B cell (primary cell): ENCODE data around the gene OTUD6A. TPM values are rescaled to one million over a fixed set of nuclear protein-coding genes. Genes with fewer than 3 reads are reported as not detected.

Experiments used
- ATAC-seq: fragments of 200-7000 bp; cut with Tn5 transposase; one replicate; pipeline ENCODE4 v1.10.0; 2021; ENCODE audit warnings: low read depth, mild to moderate bottlenecking, moderate number of reproducible peaks, moderate library complexity
- CTCF ChIA-PET: fragments of 350-600 bp; sonication (Branson Sonifier 250); formaldehyde crosslinking; loops from one replicate; lab custom pipeline; 2021; ENCODE audit warnings: antibody characterized with exemption, inconsistent platforms; lab: Charles Lee
- POLR2A ChIA-PET: fragments of 350-600 bp; sonication (Branson Sonifier 250); formaldehyde crosslinking; loops from one replicate; lab custom pipeline; 2021; ENCODE audit warnings: antibody characterized with exemption; lab: Charles Lee
- DNase-seq: peaks from one replicate; pipeline ENCODE4 v3.0.0; 2013
- H2AFZ ChIP-seq: 2 replicates; pipeline ENCODE4 v1.6.1; 2012; ENCODE audit warnings: mild to moderate bottlenecking, low read depth, low read length; ENCODE audit not compliant: insufficient read depth, poor library complexity, severe bottlenecking
- H3K27ac ChIP-seq, 2 donors: 1 replicate in 1 of 2; 2 replicates in 1 of 2; pipeline ENCODE4 v1.5.1; 2012 to 2013; ENCODE audit warnings: low read length in 2 of 2, mild to moderate bottlenecking in 2 of 2, moderate library complexity in 1 of 2
- H3K27me3 ChIP-seq, 4 experiments: fragments of 200-600 bp in 1 of 4; sonication (generic) in 1 of 4; replicated peaks in 1 of 4; 1 replicate in 2 of 4; 2 replicates in 2 of 4; pipeline versions ENCODE4 v1.6.1 to v1.7.0; 2013 to 2016; ENCODE audit warnings: low read length in 3 of 4, mild to moderate bottlenecking in 2 of 4, mixed read lengths in 1 of 4, moderate library complexity in 1 of 4; ENCODE audit not compliant: insufficient read depth in 4 of 4, control insufficient read depth in 3 of 4; ENCODE audit errors: control extremely low read depth in 1 of 4
- H3K36me3 ChIP-seq, 2 experiments: replicated peaks in 1 of 2; 1 replicate in 1 of 2; 2 replicates in 1 of 2; pipeline versions ENCODE4 v1.6.1 to v1.7.1; 2013; ENCODE audit warnings: low read length in 1 of 2; ENCODE audit not compliant: insufficient read depth in 2 of 2, control insufficient read depth in 1 of 2; ENCODE audit errors: control extremely low read depth in 1 of 2, extremely low read depth in 1 of 2
- H3K4me1 ChIP-seq, 2 donors: fragments of 200-600 bp in 1 of 2; sonication (generic) in 1 of 2; 1 replicate in 1 of 2; 2 replicates in 1 of 2; pipeline versions ENCODE4 v1.5.1 to v1.6.1; 2013 to 2017; ENCODE audit warnings: low read length in 2 of 2; ENCODE audit not compliant: control insufficient read depth in 2 of 2, insufficient read depth in 2 of 2
- H3K4me2 ChIP-seq: replicated peaks from 2 replicates; pipeline ENCODE3; 2012; ENCODE audit warnings: mild to moderate bottlenecking, low read depth, low read length; ENCODE audit not compliant: poor library complexity, severe bottlenecking
- H3K4me3 ChIP-seq, 5 experiments: fragments of 200-600 bp in 1 of 5; sonication (generic) in 1 of 5; 1 replicate in 3 of 5; 2 replicates in 2 of 5; pipeline versions ENCODE4 v1.5.1 to v1.7.0; 2011 to 2016; ENCODE audit warnings: low read length in 4 of 5, mild to moderate bottlenecking in 4 of 5, low read depth in 2 of 5, control low read depth in 1 of 5, moderate library complexity in 1 of 5; ENCODE audit not compliant: insufficient read depth in 1 of 5; ENCODE audit errors: control extremely low read depth in 1 of 5, extremely low read depth in 1 of 5
- H3K79me2 ChIP-seq: fragments of 200-600 bp; sonication (generic); one replicate; pipeline ENCODE4 v1.6.0; 2016; ENCODE audit warnings: low read length; ENCODE audit not compliant: control insufficient read depth, insufficient read depth
- H3K9ac ChIP-seq: fragments of 200-600 bp; sonication (generic); 2 replicates; pipeline ENCODE4 v1.6.1; 2017; ENCODE audit warnings: mild to moderate bottlenecking, low read length, moderate library complexity
- H3K9me3 ChIP-seq, 3 donors: one replicate each; pipeline versions ENCODE4 v1.6.1 to v1.7.1; 2013; ENCODE audit warnings: low read length in 2 of 3; ENCODE audit not compliant: control insufficient read depth in 2 of 3, insufficient read depth in 1 of 3; ENCODE audit errors: control extremely low read depth in 1 of 3
- H4K20me1 ChIP-seq: 2 replicates; pipeline ENCODE4 v1.6.0; 2012; ENCODE audit warnings: mild to moderate bottlenecking, low read length; ENCODE audit not compliant: insufficient read depth, control insufficient read depth, poor library complexity, severe bottlenecking
- H3K27ac Mint-ChIP-seq: one replicate; pipeline ENCODE4 v1.8.0; 2021; ENCODE audit warnings: mixed read lengths
- H3K27me3 Mint-ChIP-seq: one replicate; pipeline ENCODE4 v1.8.0; 2021; ENCODE audit warnings: mixed read lengths
- H3K4me1 Mint-ChIP-seq: one replicate; pipeline ENCODE4 v1.8.0; 2021; ENCODE audit warnings: mixed read lengths
- H3K4me3 Mint-ChIP-seq: one replicate; pipeline ENCODE4 v1.8.0; 2021; ENCODE audit warnings: mixed read lengths
- H3K9me3 Mint-ChIP-seq: one replicate; pipeline ENCODE4 v1.8.0; 2022; ENCODE audit warnings: mixed read lengths; ENCODE audit not compliant: insufficient read depth
- CTCF ChIP-seq: fragments of 200-600 bp; IDR thresholded peaks from one replicate; pipeline ENCODE4 v1.8.0; 2022; ENCODE audit warnings: antibody characterized with exemption, mild to moderate bottlenecking
- EZH2 ChIP-seq: IDR thresholded peaks from 2 replicates; pipeline ENCODE4 v1.6.1; 2012; ENCODE audit warnings: borderline replicate concordance, low read depth, mild to moderate bottlenecking, moderate library complexity, low read length; ENCODE audit not compliant: insufficient read depth, poor library complexity, severe bottlenecking
- WGBS: methylation state at CpG from one replicate; pipeline ENCODE4 v1.1.5; 2013; ENCODE audit warnings: missing lambda C conversion rate; ENCODE audit not compliant: insufficient coverage; 5-methylcytosine and 5-hydroxymethylcytosine counted together
- intact Hi-C: fragments of 100-400 bp; cut with micrococcal nuclease; formaldehyde crosslinking; loops from one replicate; pipeline ENCODE4 v1.10.0; 2022
- polyA plus RNA-seq: library from polyadenylated mRNA; depleted of rRNA; stranded (reverse); fragments of >200 nt; gene quantifications from 2 replicates; pipeline ENCODE4 v1.2.3, GENCODE V29; 2012
- total RNA-seq, 2 donors: library from RNA; stranded (reverse); fragments of 120-200 nt in 1 of 2; gene quantifications; 1 replicate in 1 of 2; 2 replicates in 1 of 2; pipeline versions ENCODE4 v1.2.3 to v1.2.4, GENCODE V29; 2013 to 2022

Gene OTUD6A
- total and polyA plus RNA-seq, 2 donors (not counting 1 experiment from before 2014, with no cell fraction given), result not detected

GRCh38 chrX:70082723-70083122 lies 20.5 kb downstream of the OTUD6A start:
- Histone ChIP-seq H3K4me2 (no peak overlapping the region), H3K9me3 (no peaks in the 10 kb centered on the region), H3K4me3 (no peak overlapping the region), H3K9ac (no peak overlapping the region), H3K27me3 (no peaks in the 10 kb centered on the region), H3K27ac (no peak overlapping the region), H3K36me3 (no peaks in the 10 kb centered on the region), H2AFZ (no peak overlapping the region), H3K4me1 (no peaks in the 10 kb centered on the region), H3K79me2 (no peaks in the 10 kb centered on the region), H4K20me1 (no peaks in the 10 kb centered on the region)
- no peak for ATAC-seq
- no peak for DNase-seq
- no peaks in the 10 kb centered on the region for H3K9me3 Mint-ChIP-seq
- no peak overlapping the region for H3K4me3 Mint-ChIP-seq
- H3K4me1 Mint-ChIP-seq, result no peaks in the 10 kb centered on the region
- H3K27ac Mint-ChIP-seq, result no peak overlapping the region
- CTCF ChIA-PET, result no interaction called here
- intact Hi-C loops, result no loop called here
- H3K27me3 Mint-ChIP-seq, result peaks cover 3% of the 10 kb centered on the region
- 63% methylated on average over 4 of the region's 4 CpGs for WGBS
- POLR2A ChIA-PET, result no interaction called here
- TF ChIP-seq CTCF (no peak), EZH2 (no peak)

GRCh38 chrX:70084592-70085240 lies 22.5 kb downstream of the OTUD6A start:
- Histone ChIP-seq H3K36me3 (no peaks in the 10 kb centered on the region), H4K20me1 (no peaks in the 10 kb centered on the region), H3K9ac (no peak overlapping the region), H3K4me2 (no peak overlapping the region), H3K4me1 (no peaks in the 10 kb centered on the region), H3K9me3 (no peaks in the 10 kb centered on the region), H3K79me2 (no peaks in the 10 kb centered on the region), H3K4me3 (no peak overlapping the region), H3K27ac (no peak overlapping the region), H2AFZ (no peak overlapping the region), H3K27me3 (no peaks in the 10 kb centered on the region)
- Mint-ChIP-seq H3K9me3 (no peaks in the 10 kb centered on the region), H3K27me3 (no peaks in the 10 kb centered on the region), H3K27ac (no peak overlapping the region), H3K4me3 (no peak overlapping the region), H3K4me1 (no peaks in the 10 kb centered on the region)
- TF ChIP-seq CTCF (no peak), EZH2 (no peak)
- ATAC-seq, result no peak
- DNase-seq, result no peak
- ChIA-PET POLR2A (no interaction called here), CTCF (no interaction called here)
- intact Hi-C loops, result no loop called here
- WGBS, result no CpG with 5 or more reads among the region's 5 CpGs
